Globus pallidus (tissue), 1 donor: Measurements from ENCODE around the gene ARMC8.

Source experiments
- DNase-seq: peaks from one replicate; pipeline ENCODE4 v3.0.0-alpha.2; 2015; ENCODE audit warnings: low spot score

Gene ARMC8

DNA sequence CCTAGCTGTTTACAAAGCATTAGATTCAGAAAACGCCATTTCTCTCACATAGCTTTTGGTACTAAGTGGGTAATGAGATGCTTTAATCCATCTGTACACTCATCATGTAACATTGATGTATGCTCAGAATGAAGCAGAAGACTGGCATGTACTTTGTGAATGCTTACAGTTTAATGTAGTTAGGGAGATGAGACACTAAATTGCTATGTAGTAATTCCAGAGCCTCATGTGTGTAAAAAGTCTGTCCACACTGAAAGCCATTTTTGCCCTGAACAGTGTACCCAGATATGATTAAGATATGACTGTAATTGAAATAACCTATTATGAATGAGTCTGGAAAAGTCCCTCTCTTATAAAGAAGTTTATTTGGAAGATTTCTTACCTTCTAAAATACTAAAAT, 66.5 kb downstream of the ARMC8 start:
- DNase-seq: no peak

DNA sequence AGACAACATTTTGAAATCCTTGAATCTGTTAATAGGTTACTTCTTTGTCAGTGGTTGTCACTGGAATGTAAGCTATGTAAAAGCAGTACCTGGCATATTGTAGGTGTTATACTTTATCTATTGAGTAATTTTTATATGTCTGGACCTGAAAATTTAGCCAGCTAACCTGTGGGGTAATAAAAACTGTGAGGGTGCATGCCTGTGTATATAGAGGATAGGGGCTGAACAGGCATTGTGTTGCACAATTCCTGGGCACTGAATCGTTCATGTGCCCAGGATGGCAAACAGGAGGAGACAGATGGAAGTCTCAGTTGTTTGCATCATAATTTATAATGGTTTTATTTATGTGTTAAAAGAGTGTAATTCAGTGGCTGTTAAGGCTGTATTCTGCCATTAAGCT, 67.1 kb downstream of the ARMC8 start:
- DNase-seq: no peak

DNA sequence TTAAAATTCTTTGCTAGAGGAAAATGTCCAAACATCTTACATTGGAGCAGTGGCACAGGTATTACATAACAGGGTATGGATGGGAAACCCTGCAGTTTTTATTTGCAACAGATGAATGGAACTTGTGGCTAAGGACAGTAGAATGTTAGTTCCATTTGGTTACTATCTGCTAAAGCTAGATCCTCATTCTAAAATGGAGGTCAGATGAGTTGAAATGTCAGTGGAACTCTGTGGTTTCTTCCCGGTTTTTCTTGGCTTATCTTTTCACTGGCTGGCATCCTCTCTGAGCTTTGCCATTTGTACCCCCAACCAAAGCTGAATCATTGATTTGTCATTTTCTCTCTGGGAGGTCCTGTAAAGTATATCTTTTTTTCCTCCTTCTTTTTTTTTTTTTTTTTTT, 68.9 kb downstream of the ARMC8 start:
- DNase-seq: no peak

DNA sequence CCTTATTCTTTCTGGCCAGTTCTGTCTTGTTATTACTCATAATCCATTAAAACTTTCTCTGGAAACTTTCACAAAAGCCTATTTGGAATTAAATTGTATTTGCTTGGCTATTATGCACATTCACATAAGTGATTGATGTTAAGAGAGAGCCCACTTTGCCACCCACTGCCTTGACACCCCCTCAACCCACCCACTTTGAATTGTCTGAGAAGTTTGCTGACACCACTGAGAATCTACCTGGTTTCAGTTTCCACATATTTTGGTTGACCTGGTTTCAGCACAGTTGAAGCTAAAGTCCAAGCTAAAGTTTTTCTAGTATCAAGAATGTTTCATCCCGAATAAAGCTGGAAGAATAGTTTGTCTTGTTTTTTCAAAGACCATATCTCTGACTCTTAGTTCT, 70.9 kb downstream of the ARMC8 start:
- DNase-seq: no peak

DNA sequence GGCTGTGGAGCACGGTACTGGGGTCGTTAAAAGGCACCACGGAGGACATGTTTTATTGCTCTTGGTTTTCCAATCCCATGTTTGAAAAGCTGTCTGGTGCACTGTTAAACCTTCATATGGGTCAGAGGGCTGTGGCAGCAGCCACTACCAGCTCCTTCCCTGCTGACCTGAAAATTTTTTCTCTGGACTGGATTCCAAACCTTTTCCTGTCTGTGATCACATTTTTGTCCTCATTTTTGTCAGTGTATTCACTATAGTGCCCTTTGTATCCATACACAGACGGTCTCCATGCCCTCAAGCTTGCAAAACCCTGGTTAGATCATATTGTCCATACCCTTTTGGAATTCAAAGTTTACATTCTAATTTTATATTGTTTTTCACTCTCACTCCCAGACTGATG, 72.0 kb downstream of the ARMC8 start:
- no peak for DNase-seq

DNA sequence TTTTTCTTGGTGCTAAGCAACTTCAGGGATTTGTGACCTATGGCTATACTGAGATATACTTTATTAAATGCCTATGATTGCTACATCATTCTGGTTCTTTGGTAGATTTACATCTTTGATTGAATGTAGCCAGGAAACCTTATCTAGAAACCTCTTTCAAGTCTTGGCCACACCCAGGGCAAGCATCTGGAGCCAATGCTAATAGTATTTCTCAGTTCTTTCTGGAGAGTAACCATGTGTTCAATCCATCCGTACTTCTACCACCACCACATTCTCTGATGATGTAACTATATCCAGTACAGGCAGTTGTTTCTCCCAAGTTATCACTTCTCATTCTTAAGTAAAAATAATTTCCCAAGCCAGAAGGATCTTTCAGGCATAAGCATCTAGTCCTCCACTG, 73.5 kb downstream of the ARMC8 start:
- DNase-seq: no peak

DNA sequence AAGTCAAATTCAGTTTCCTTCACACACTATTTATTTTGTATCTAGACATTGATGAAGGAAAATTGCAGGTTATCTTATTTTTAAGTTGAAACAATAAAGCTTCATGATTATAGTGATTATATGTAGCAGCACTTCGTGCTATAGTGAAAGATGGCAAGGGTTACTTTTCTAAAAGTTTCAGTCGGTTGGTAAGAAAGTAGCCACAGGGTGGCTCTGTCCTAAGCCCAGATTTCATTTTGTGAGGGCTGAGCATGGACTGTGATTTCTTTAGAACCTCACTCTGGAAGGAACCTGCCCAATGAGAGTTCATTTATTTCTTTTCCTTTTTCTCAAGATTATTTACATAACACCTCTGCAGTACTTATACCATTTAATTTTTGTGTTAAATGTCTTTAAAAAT, 76.0 kb downstream of the ARMC8 start:
- DNase-seq: peak; percentile 8

DNA sequence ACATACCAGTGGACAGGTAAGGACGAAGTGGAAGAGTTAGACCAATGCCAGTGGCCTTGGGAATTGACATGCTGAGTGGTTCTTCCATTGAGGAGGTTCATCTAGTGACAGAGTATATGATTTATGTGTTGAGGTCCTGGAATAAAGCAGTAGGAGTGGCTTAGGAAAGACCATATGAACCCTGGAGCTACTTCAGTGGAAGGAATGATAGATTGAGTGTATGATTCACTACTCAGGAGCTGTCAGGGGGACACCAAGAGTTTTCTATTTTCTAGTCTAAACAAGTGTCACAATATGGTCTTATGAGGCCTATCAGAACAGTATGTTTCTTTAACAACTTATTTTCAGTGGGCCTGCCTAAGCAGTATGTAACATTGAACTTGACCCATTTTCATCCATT, 78.6 kb downstream of the ARMC8 start:
- no peak for DNase-seq

DNA sequence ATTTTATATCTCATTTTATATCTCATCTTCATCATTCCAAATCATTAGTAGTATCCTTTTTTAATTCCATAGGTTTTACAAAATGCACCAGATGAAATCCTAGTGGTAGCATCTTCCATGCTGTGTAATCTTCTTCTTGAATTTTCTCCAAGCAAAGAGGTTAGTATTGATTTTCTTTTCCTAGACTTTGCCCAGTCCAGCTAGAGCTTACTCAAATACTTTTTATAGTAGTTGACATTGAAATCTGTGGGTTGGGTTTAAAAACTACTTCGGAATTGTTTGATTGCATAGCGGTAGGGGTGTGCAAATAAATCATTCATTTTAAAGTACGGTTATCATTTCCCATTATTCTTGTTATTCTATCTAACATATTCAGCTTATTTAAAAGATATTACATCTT, 80.0 kb downstream of the ARMC8 start:
- DNase-seq: no peak

DNA sequence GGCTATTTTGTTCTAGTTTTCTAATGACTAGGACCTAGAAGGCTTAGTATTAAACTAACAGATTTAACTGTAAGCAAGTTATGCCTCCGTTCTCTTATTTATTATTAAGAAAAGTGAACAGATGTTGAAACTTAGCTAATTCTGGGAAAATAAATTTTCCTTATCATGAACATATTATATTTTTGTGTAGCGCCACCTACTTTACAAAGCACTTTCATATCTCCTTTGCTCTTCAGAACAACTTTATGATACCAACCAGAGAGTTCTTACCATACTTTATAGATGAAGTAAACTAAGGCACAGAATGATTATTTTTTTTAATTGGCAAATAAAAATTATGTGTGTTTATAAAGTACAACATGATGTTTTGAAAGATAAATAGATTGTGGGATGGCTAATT, 83.1 kb downstream of the ARMC8 start:
- no peak for DNase-seq

DNA sequence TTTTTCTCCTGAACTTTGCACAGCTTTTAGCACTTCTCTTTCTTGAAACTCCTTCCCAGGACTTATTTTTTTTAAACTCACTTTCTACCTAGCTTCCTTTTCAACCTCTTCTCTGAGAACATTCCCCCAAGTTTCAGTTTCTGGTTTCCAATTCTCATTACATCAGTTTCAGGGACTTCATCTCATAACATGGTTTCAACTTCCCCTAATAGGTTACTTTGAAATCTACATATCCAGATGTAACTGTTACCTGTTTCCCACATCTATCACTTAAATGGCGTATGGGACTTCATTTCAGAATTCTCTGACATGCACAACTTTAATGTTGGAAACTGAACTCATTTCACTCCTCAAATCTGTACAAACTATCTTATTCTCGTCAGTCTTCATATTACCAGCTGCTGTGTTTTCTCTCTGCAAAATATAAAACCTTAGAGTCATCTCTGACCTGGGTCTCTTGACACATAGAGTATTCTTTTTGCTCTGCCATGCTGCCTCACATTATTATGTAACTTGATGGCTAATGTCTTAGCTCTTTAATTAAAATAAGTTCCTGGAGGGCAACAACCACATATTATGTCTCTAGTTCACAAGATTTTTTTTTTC, 84.2 kb downstream of the ARMC8 start:
- no peak for DNase-seq

DNA sequence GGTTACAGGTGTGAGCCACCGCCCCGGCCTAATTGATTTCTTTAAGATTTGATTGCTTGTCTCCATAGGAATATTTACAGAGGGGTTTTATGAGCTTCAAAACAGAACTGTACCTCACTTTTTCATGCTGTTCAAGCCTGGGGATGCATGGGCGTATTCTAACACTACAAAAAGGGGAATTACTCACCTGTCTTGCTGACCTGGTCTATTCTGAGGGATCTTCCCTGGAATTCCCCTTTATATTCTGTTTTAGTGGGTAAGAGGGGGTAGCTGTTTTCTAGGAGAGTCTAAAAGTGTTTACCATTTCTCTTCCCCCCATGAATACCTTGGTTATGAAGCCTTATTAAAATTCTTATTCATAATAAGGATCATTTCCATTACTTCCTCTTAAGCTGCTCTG, 94.5 kb downstream of the ARMC8 start:
- no peak for DNase-seq

DNA sequence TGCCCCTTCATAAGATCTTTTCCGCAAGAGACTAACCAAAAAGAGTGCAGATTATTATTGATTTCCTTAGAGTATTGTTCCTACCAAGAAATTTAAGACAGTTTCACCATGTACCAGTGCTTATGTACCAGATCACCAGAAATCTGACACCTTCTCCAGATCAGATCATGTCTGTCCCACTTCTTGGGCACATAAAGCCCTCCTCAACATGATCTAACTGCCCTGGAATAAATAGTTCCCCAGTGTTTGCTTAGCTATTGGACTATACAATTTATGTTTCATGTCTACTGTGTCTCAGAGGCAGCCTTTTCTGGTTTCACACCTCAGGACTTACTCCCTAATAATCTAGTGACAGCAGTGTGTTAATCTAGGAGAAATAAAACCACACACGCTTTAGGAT, 95.7 kb downstream of the ARMC8 start:
- no peak for DNase-seq

DNA sequence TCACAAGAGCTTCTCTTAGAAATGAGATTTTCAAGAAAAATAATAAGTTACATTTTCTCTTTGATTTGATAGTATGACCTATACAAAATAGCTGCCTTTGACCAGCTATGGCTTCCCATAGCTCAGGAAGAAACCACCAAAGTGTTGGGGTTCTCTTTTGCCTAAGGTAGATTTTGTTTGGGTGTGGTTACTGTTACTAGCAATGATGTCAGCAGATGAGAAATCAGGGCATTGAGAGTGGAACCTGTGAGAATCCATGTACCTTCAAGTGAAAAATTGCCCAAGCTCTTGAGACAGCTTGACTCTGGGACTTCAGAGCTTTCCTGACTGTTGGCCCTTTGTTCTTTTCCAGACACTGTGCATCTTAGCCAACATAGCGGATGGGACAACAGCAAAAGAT, 97.0 kb downstream of the ARMC8 start:
- no peak for DNase-seq

DNA sequence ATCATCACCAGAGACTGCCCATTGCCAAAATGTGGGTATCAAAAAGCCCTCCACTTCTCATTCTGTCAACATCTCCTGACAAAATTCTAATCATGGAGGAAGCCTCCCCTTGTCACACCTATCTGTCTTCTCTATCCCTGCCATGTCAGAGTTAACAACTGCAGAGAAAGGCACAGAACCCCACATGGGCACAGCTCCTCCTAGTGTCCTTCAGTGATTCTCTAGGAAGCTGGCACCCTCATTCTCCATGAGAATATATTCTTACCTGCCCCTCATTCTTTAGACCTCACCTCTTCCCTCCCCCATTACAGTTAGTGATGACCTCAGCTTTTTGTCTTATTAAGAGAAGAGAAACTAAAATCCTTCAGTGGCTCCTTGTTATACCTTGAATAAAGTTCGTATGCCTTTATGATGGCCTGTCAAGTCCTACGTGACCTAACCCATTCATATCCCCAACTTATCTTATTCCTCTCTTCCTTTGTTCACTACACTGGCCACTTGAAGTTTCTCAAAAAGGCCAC, 97.9 kb downstream of the ARMC8 start:
- no peak for DNase-seq

DNA sequence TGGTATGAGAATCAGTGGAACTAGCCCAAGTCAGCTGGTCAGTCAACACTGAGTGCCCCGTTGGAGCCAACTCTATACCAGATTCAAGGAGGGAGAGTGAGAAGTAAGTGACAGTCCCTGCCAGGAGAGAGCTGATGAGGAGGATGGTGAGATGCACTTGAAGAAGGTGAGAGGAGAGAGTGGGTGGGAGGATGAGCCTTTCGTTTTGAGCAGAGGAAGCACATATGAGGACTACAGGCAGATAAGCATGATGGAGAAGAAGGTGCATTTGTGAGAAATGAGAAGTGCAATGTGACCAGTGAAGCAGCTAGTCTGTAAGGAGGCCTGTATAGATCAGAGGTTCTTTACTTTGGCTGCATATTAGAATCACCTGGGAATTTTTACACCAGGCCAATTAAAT, 102.2 kb downstream of the ARMC8 start:
- DNase-seq: no peak

DNA sequence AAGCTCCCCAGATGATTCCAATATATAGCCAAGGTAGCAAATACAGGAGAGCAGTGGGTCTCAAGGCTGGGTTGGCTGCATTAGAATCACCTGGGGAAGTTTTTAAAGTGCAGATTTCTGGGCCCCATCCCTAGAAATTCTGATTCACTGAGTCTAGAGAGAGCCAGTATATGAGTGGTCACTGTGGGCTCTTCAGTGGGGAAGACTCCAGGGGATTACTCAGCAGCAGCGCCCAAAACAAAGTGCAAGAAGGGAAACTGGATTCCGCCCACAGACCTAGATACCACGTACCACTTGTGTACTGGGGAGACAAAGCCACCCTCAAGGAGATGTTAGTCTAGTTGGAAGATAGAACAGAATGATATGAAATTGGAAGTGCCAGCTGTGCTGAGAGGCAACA, 102.6 kb downstream of the ARMC8 start:
- no peak for DNase-seq

DNA sequence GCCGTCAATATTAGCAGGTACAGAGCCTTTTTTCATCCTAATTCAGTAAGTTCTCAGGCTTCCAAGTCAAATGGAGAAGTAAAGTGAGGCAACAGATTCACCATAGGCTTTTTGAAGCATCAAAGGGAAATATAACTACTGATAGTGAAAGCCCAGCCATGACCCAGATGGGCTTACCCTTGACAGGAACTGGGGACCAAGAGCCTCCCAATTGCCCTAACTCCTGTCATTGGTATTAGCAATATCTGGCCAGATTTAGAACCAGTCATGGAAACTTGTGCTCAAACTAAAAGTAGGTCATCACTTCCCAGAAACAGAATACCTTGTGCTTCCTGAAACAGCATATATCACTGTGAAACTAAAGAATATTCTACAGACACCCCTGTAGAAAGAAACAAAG, 109.5 kb downstream of the ARMC8 start:
- DNase-seq: no peak

DNA sequence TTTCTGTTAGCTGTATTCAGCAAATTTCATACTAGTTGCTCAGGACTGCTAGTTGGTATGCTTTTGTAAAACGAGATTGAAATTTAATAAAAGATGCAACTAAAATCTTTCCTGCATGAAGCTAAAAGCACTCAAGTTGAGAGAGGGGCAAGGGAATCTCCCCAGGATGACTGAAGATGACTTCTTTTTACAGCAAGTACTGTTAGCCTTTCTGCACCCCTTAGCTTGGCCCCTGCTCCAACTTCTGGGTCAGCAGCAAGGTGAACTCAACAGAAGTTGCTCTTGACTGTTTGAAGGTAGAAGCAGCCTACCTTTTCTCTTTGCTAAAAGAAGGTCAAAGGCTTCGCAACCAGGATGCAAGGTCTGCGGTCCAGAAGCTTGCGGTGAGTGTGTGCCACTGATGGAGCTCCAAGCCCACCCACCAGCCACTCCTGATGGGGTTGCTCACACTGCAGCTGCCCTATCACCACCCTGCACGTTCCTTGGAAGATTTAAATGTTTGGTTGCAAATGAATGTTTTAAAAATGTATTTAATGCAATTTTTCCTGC, 110.0 kb downstream of the ARMC8 start:
- DNase-seq: no peak

DNA sequence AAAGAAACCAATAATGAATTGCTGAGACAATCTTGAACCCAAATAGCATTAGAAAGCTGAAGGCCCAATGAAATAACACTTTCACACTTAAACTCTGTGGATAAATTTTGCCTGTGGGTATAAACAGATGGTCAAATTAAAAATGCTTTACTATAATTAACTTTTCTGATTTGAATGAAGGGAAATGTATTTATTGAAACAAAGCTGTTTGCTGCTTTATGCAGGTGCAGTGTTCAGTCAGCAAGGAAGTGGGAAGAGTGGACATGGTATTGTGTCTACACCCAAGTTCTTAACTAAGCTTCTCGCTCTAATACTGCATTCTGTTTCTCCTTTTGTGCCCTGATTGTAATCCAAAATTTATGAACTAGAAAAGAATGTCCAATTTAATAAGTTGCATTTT, 110.8 kb downstream of the ARMC8 start:
- DNase-seq: no peak

DNA sequence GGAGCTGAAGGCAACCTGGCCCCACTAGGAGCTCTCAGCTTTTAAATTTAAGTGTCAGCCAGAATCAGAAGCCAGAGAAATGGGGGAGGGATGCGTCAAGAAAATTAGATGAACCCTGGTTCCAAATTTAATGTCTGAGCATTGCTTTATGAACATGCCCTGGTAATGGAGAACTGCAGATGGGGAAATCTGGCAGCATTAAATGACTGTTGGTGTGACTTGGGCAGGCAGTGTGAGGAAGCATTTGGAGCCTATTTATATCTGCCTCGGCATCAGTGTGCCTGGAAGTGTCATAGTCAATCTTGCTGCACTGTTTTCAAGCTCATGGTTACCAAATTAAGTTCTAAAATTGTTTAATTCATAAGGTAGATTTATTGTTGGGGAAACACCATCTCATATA, 113.5 kb downstream of the ARMC8 start:
- no peak for DNase-seq

DNA sequence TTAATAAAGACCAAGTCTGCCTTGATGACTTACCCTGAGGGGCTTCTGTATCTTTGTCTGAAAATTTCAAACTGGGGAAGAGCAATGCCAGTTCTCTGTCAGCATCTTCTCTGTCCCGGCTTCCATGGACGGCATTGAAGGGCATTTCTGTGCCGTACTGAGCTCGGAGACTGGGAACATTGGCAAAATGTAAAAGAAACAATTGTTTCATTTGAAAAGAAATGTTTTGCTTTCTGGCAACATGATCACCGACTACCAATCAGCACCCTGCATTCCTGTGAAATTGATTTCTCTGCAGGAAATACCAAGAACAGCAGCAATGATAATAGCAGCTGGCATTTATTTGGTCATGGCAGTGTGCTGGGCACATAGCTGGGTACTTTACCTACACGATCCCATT, 116.4 kb downstream of the ARMC8 start:
- peak; percentile 63 for DNase-seq

DNA sequence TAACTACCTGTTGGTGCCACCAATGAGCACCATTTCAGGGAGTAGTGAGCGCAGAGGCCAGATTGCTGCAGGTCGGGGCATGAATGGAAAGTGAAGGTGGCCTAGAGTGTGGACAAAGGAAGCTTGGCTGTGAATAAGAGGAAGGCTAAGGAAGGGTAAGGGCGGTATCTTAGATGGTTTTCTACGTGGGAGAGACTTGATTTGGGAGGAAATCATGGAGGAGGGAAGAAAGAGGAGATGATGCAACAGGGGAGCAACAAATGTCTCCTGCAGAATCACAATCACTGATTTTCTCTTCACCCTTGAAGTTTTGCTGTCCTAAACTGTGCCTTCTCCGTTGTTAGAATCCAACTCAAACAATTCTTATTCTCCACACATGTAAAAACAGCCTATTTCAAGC, 120.8 kb downstream of the ARMC8 start:
- DNase-seq: no peak

DNA sequence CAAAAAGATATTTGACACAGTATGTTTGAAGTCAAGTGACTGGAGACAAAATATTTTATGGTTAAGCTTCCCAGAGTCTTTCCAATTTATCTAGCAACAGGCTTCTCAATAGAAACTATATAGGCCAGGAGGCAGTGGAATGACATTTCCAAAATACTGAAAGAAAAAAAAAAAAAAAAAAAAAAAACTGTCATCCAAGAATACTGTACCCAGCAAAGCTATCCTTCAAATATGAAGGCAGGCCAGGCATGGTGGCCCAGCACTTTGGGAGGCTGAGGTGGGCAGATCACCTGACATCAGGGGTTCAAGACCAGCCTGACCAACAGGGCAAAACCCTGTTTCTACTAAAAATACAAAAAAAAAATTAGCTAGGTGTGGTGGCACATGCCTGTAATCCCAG, 121.7 kb downstream of the ARMC8 start:
- no peak for DNase-seq
